Pons (tissue), 1 donor: Measurements from ENCODE around the gene GKN2.

Source experiments
- DNase-seq: peaks from one replicate; pipeline ENCODE4 v3.0.0-alpha.2; 2016; ENCODE audit warnings: low spot score

GKN2 gene, protein sequence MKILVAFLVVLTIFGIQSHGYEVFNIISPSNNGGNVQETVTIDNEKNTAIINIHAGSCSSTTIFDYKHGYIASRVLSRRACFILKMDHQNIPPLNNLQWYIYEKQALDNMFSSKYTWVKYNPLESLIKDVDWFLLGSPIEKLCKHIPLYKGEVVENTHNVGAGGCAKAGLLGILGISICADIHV

DNA sequence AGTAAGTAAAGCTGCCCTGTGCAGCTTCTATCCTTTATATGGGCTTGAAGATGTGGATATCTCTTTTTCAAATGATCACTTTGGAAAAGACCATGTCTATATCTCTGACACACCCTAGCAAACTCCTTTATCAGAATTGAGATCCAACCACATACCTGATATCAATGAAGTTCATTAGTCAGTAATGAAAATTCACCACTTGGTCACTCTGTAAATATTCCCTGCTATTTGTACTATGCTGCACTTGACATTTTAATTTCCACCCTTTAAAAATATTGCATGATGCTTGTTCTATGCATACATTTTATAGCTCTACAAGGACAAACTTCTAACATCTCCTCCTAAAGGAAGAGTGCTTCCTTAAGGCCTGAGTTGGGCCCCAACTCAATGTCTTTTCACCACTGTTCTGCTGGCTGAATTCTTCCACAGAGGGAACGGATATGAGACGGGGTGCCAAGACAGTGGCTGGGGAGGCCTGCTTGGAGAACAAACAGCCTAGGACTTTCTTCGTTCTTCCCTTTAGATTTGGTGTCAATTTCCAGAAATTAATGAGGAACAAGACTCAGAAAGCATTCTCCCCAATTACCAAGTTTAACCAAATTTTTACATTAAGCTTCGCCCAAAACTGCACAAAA, at the start of gene GKN2:
TSS of gene GKN2 (minus strand) at position 7 of the 635 bp plus-strand sequence. CDS start 32 bp downstream, outside the sequence.
- DNase-seq = no peak

DNA sequence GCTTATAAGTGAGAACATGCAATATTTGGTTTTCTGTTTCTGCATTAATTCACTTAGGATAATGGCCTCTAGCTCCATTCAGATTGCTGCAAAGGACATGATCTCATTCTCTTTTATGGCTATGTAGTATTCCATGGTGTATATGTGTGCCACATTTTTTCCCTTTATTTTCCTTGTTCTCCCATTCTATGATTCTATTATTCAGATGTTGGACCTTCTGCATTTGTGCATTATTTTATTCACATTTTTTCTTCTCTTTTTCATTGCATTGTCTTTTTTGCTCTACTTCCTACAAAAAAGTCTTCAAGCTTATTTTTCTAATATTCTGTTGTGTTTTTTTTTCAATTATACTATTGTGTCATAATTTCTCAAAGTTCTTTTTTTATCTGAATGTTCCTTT, 49.2 kb upstream of the GKN2 start:
- no peak for DNase-seq

DNA sequence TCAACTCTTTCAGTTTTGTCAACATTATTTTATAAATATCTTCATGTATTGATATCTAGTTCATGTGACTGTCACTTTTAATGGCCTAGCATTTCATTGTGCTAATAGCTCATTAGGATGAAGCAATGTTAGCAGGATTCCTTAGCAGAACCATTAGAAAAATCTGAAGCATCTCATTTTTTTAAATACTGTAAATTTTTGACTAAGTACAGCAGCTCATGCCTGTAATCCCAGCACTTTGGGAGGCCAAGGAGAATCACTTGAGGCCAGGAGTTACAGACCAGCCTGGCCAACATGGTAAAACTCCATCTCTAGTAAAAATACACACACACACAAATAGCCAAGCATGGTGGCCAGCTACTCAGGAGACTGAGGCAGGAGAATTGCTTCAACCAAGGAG, 44.7 kb upstream of the GKN2 start:
- DNase-seq = no peak

DNA sequence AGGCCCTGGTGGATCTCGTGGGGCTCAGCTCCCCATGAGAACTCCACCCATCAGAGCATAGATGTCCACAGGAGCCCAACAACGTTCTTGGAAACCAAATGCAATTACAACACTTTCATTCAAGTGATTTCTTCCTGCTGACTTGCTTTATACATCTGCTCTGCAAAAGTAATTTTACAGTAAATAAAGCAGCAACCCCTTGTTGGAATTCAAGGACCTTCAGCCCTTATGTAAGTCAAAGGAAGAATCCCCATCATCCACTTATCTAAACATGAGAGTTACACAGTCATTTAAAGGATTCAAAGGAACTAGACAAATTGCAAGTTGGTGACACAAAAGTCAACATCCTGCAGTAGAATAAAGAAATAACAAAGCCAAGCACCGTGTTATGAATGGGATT, 43.2 kb upstream of the GKN2 start:
- no peak for DNase-seq

DNA sequence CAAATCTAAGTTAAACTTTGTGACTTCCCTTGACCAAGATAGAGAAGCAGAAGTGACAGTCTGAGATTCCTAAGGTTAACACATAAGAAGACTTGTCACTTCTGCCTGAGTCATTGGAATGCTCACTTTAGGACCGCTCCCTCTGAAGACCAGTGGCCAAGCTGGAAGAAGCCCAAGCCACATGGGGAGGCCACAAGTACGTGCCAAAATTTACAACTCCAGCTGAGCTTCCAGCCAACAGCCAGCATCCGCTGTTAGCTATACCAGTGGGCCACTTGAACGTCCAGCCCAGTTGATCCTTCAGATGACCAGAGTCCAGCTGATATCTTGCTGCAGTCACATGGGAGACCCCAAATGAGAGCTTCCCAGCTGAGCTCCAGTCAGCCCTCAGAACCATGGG, 42.2 kb upstream of the GKN2 start:
- DNase-seq = no peak

DNA sequence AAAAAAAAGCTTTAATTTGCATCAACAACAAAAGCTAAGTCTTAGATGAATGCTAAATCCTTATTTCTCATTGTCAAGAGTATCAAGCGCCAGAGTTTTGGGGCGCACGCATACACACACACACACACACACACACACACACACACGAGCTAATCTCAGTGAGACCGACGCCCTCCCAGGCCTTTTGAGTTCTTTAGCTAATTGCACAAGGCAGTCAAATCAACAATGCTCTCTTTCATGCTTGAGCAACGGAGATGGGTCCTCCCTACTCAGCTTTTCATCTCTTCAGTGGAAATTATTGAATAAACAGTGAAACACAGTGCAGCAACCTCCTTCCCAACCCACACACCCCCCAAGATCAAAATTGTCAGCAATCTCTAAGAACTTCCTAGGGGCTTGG, 41.0 kb upstream of the GKN2 start:
- peak; percentile 28 for DNase-seq

DNA sequence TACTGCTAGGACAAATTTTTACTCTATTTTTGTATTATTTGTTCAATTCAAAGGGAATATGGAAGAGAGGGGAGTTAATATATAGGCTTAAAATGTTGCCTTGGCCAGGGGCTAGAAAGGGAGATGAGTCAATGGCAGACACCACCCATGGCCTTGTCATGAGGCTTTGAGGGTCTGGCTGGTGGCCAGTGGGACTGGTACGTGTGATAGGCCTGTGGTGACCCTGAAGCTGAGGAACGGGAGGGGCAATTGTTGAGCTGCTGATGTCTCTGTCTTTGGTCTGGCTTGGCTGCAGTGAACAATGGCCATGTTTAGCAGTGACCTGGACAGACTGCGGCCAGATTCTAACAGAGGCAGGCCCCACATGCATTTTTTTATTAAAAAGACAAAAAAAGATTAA, 40.2 kb upstream of the GKN2 start:
- no peak for DNase-seq

DNA sequence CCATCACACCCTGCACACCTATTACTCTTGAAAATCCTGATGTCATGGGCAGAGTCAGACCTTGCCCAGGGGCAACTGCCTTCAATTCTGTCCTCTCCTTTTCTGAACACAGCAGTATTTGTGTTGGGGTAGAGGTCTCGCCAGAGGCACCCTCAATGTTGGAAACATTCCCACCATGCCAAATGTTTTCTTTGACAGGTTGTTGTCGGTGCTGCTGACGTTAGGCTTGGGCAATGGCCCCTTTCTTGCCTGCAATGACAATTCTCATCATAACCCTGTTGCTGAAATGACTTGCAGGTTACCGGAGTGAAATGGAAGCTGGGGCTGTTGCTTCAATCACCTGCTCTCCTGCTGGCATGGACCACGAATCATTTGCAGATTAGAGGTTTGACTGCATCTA, 39.6 kb upstream of the GKN2 start:
- no peak for DNase-seq

DNA sequence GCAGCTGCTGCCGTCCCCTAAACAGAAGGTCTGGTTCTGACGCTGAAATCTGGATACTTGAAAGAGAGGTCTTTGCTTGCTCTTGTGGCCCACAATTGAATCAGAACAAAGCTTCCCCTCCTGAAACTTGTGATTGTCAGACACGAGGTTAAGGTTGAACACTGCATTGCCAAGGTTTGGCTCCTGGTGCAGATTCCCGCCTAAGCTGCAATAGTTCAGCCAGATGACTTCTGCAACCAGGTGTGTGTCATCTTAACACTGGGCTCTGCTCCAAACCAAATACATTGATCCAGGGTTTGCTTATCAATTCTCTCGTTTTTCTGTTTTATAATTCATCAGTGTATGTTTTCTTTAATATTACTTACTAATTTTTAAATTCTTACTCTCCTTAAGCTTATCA, 36.3 kb upstream of the GKN2 start:
- DNase-seq = no peak

DNA sequence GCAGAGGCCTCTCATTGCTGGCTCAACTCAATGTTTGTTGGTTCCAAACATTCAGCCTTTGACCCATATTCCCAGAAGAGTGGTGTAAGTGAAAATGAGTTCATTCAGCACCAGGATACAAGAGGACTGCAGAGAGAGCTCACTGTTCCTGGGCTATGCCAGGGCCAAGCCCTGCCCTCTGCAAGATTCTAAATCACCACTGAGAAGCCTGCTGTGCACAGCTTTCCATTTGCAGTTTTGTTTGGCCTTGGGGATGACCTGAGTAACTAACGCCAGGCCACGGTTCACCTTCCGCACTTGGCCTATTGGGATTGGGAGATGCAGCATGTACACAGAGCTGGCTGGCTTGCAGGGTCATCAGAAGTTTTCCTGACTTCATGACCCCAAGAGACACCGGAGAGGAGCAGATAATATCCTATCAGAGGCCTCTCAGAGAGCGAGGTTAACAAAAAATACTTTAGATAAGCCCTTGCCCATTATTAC, 34.4 kb upstream of the GKN2 start:
- DNase-seq = peak; percentile 42

DNA sequence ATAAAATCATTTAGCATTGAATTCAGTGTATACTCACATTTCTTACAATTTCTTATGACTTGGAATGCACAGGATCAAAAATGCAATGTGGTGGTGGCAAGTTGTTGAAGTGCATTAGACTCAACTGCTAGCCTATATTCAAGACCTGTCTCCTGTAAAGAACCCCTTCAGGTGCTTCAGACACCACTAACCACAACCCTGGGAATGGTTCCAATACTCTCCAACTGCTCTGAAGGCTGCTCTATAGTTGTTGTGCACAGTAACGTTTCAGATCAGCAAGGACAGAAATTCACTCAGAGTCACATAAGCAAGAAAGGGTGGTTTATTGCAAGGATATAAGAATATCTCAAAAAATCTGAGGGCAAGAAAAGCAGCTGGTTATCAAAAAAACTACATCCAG, 28.3 kb upstream of the GKN2 start:
- DNase-seq = no peak

DNA sequence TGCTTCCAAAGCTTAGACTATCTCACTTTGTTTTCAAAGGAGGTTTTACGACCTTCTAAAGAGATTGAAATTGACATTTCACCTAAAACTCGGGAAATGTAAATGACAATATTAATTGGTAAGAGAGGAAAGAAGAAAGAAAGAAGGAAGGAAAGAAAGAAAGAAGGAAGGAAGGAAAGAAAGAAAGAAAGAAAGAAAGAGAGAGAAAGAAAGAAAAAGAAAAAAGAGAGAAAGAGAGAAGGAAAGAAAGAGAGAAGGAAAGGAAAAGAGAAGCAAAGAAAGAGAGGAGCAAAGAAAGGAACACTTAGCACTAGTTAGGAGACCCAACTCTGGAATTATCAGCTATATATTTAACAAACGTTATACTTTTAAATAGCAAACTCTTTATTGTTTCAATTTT, 25.4 kb upstream of the GKN2 start:
- DNase-seq = no peak

DNA sequence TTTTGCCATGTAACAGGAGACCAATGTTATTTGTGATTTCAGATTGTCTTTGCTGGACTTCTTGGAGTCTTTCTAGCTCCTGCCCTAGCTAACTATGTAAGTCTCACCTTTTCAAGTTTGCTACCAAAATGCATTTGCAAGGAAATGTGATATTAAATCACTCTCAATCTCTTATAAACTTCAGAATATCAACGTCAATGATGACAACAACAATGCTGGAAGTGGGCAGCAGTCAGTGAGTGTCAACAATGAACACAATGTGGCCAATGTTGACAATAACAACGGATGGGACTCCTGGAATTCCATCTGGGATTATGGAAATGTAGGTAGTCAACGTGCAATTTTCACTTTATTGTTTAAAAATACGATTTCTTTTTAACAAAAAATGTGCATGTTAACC, 24.8 kb upstream of the GKN2 start:
- DNase-seq = no peak

DNA sequence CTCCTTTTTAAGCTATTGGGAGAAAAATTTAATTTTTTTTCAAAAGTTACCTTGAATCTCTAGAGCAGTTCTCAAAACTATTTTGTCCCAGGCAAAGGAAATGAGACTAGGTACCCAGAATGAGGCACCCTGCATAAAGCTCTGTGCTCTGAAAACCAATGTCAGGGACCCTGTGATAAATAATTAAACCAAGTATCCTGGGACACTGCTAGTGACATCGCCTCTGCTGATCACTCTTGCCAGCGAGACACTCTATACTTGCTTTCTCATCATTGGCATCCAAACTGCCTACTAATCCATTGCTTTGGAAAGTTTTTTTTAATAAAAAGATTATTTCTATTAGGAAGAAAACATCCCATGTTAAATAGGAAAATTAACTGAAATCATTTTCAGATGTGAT, 23.2 kb upstream of the GKN2 start:
- DNase-seq = no peak

DNA sequence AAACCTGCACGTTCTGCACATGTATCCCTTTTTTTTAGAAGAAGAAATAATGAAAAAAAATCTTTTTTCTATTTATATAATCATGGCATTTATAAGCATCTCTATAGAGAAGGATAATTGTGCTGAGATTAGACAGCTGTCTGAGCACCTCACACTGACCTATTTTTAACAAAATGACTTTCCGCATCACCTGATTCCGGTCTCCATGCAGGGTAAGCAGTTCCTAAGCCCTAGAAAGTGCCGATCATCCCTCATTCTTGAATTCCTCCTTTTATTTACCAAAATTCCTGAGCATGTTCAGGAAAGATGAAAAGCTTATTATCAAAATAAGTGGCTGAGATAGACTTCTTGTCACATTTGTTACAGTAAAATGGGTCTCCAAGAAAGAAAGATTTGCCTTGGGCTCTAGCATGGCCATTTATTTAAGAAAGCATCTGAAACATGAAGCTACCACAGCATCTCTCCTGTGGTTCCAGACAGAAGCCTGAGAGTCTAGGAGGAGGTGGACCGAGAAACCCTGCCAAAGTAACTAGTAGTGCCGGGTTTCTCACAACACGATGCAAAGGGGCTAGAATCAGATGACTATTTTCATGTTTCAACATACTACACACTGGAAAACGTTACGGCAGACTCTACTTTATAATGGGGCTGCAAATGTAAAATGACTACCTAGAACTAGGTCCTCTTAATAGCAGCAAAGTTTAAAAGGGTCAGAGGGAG, 22.4 kb upstream of the GKN2 start:
- no peak for DNase-seq

DNA sequence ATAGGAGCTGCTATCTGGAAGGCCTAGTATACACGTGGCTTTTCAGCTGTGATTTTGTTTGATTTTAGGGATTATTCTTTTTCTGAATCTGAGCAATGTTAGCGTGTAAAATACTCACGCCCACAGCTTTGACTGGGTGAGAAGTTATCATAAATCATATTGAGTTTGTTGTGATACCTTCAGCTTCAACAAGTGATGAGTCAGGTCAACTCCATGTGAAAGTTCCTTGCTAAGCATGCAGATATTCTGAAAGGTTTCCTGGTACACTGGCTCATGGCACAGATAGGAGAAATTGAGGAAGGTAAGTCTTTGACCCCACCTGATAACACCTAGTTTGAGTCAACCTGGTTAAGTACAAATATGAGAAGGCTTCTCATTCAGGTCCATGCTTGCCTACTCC, 21.6 kb upstream of the GKN2 start, which contains the start of gene GKN1:
TSS of gene GKN1 (plus strand) at position 386 of the 400 bp plus-strand sequence. CDS start 42 bp downstream, outside the sequence.
- DNase-seq = no peak

DNA sequence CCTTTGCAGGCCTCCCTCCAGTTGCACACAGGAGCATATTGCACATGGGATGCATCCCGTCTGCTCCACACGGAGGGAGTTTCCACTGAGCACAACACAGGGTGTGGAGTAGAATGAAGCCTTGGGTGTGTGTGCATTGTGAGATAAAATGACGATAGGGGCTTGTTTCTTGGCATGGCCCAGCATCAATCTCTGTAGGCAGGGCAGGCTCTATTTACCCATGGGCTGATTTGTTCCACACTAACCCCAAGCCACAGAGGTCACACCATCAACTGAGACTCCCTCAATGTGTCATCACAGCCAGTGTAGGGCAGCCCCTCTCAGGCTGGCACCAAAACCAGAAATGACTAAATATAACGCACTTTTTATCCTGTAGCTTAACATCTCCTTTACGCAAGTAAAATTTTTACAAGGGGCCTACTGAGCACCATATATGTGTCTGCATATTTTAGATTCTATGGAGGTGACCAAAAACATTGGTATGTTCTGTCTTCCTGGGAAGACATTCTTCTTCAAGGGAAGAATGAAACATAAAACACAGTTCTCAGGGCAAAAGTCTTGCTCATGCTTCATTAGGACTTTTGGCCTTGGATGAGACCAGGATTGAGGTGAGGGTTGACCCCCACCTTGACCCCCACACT, 19.0 kb upstream of the GKN2 start:
- no peak for DNase-seq

DNA sequence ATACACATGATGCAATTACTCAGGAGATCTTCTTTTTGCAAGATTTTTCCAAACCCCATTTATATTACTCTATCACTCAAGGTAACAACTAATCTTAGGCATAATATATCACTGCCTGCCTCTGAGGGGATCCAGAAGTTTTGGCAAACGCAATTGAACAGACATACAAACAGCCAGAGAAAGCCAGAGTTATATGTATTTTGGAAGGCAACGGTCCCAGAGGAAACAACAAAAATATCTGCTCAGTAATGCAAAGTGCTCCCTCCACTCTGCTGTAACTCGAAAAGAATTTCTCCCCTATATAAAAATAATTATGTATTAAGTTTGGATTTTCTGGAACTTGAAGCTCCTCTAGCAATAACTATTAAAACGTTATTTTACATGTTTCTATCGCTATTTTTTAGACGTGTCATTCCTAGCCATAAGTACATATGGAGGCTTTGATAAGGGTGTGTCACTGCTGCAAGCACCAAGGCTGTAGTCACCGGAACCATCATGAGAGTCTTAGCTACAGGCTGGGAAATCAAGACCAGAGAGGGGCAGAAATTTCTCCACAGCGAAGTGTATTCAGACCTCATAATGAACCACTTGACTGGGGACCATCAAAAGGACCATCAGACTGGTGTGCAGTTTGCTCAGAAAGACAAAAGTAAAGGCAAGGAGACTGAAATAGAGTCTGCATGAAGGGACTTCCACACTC, 18.0 kb upstream of the GKN2 start:
- no peak for DNase-seq

DNA sequence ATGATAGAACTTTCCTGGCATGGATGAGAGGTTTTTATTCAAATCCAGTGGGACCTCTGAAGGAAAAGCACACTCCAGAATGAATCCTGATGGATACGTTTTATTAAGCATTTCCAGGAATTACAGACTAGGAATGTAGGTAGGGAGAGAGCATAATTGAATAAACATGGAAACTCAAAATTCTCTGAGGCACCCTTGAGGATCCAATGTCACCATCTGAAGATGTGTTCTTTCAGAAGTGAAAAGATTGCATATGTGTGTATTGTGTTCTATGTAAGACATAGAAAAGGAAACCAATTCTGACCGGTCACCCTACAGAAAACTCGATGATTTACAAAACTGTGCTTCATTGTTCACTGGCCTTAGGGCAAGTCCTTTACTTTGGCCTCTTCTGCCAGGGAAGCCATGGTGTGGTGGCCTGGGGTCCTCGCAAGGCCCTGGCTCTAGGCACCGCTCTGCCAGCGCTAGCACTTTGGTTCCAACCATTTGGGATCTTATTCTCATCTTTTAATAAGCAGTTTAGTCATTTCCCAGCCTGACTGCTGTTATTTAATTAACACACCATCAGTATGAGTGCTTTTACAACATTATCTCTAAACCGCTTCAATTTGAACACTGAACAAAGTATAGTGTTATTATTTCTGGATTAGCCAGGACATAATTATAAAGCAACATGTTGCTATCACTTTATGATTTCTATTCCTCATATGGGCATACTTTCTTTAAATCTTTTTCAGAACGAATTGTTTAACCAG, 17.2 kb upstream of the GKN2 start:
- DNase-seq = no peak

DNA sequence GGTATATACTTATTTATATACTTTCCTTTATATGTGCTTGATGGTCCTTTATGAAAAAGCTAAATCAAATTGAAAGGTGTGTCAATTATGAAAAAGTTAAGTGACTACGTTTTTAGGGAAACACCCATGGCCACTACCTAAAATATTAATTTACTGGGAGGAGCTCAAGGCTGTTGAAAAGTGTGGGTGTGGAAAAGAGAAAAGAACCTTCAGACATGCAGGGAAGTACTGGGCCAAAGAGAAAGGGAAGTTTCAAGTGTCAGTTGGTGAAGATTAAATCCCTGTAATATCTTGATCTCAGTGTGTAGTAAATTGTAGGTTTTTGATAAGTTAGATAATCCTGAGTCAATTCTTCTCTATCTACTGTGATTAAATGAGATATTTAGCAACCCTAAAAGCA, 15.5 kb upstream of the GKN2 start:
- DNase-seq = no peak

DNA sequence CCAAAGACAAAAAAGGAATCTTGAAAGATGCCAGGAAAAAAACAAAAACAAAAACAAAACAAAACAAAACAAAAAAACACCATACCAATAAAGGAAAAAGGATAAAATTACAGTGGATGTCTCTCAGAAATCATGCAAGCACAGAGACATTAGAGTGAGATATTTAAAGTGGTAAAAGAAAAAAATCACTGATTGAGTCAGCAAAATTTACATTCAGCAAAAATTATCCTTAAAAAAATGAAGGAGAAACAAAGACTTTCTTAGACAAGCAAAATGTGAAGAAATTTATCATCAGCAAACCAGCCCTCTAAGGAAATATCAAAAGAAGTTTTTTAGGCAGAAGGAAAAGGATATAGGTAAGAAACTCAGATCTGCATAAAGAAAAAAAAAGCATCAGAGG, 11.6 kb upstream of the GKN2 start:
- DNase-seq = no peak
